DMS153 (cell line): ENCODE data around the gene OR4C3.
"Not testable (repeated sequence)": the region's sequence is repeated elsewhere in the genome, so short reads cannot be mapped to it uniquely, and the experiment has no call there.

Source experiments
- DNase-seq: peaks from one replicate; lab custom pipeline; 2025; lab: John Stamatoyannopoulos, UW

The OR4C3 gene

GRCh38 chr11:48324620-48325019 is at the start of gene OR4C3:
Gene OR4C3, plus strand, starts transcription at chr11:48324920. Its CDS starts 102 bp downstream, at chr11:48325022.
- DNase-seq: not testable (repeated sequence)

- no peak for DNase-seq
Observed at GRCh38 chr11:48305923-48306322, 18.8 kb upstream of the OR4C3 start, which contains the start of gene OR4S1. Gene OR4S1, plus strand, starts transcription at chr11:48306223. Its CDS starts 0 bp downstream, at chr11:48306223.

- DNase-seq: no peak
Observed at GRCh38 chr11:48307760-48308386, 16.8 kb upstream of the OR4C3 start.

GRCh38 chr11:48313590-48313989 is 11.1 kb upstream of the OR4C3 start:
- not testable (repeated sequence) for DNase-seq

DNA sequence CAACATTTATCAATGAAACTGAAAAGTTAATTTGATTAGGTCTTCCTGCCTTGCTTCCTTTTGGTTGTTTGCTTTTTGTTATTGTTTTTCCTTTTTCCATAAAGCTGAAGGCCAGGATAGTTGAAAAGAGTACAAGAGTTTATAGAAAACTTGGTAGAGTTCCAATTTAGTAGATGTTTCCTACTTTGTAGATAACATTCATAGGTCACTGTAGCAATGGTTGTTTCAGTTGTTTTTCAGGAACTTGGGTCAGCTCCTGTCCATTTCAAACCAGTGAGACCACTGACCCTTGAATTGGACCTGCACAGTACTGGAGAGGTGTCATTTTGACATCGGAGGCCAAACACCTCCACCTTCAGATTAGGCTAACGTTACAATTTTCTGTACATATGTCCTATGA is 4.9 kb upstream of the OR4C3 start:
- DNase-seq: not testable (repeated sequence)

DNA sequence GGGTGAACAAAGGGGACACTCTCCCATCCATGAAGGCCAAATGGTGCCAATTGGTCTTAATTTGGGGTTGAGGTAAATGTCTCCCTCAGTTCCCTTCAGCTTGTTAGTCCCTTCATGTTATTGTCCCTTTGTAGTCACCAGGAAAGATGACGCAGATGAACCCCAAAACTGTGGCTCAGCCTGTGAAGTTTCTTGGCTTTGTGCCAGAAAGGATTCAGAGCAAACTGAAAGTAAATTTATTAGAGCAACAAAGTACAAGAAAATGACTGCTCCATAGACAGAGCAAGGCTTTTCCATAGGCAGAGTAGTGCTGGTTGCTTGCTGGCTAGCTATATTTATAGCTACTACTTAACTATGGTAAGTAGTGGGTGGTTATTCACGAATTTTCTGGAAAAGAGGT is 16.7 kb downstream of the OR4C3 start:
- DNase-seq: no peak

GRCh38 chr11:48342505-48342904 is 17.8 kb downstream of the OR4C3 start:
- not testable (repeated sequence) for DNase-seq

- DNase-seq: not testable (repeated sequence)
Observed at GRCh38 chr11:48346286-48346685, 21.6 kb downstream of the OR4C3 start.

GRCh38 chr11:48354013-48354412 is 29.3 kb downstream of the OR4C3 start:
- DNase-seq: no peak

DNA sequence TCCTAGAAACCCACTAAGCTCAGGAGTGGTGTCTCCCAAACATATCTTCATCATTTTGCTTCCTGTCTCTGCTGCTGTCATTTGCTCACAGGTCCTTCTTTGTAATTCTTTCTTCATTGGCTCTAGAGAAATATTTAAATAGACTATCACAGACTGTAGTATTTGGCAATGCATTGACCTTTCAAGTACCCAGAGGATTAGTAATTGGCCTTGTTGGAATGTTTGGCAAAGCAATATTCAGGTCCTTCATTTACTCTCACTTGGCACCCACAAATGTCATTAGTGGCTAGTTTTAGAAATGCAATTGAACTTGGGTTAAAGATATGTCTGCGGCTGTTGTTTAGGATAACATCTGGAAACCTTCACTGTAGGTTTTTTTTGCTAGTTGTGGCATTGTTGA is 30.0 kb downstream of the OR4C3 start:
- no peak for DNase-seq

- DNase-seq: not testable (repeated sequence)
Observed at GRCh38 chr11:48361289-48361688, 36.6 kb downstream of the OR4C3 start.

GRCh38 chr11:48366365-48366764 is 41.6 kb downstream of the OR4C3 start, which contains the start of gene OR4C5:
Gene OR4C5, minus strand, starts transcription at chr11:48366465. Its CDS starts 0 bp downstream, at chr11:48366465.
- no peak for DNase-seq
